A673 (cell line): ENCODE results near the gene DNAH10. TPM values are rescaled to one million over a fixed set of nuclear protein-coding genes. Genes with fewer than 3 reads are reported as not detected.

Experiments used
- BruUV-seq: library from RNA; stranded (reverse); fragments of 400-500 nt; replicated peaks from 2 replicates; lab custom pipeline; 2021; lab: Mats Ljungman, UMichigan
- CTCF ChIA-PET: fragments of 300-600 bp; sonication (Branson Sonifier 250); formaldehyde crosslinking; loops from one replicate; lab custom pipeline; 2022; ENCODE audit warnings: antibody characterized with exemption; lab: Charles Lee
- POLR2A ChIA-PET: fragments of 300-600 bp; sonication (Branson Sonifier 250); formaldehyde crosslinking; loops from one replicate; lab custom pipeline; 2022; ENCODE audit warnings: antibody characterized with exemption; ENCODE audit not compliant: low non-redundant PET; lab: Charles Lee
- DNase-seq: peaks from one replicate; pipeline ENCODE4 v3.0.0-alpha.2; 2015; ENCODE audit warnings: low spot score
- H3K27ac ChIP-seq: fragments of 200-600 bp; sonication (generic); 2 replicates; pipeline ENCODE4 v1.5.1; 2016; ENCODE audit warnings: mixed run types, low read depth, mild to moderate bottlenecking, mixed read lengths, antibody characterized with exemption, low read length; ENCODE audit not compliant: poor library complexity, severe bottlenecking
- H3K27me3 ChIP-seq: fragments of 200-600 bp; sonication (generic); replicated peaks from 2 replicates; pipeline ENCODE4 v1.6.1; 2017; ENCODE audit warnings: mixed run types, low read depth, mild to moderate bottlenecking, mixed read lengths, antibody characterized with exemption, low read length; ENCODE audit not compliant: insufficient read depth, poor library complexity
- H3K36me3 ChIP-seq: fragments of 200-600 bp; sonication (generic); 2 replicates; pipeline ENCODE4 v1.6.1; 2016; ENCODE audit warnings: mixed run types, mild to moderate bottlenecking, mixed read lengths, antibody characterized with exemption, low read length; ENCODE audit not compliant: insufficient read depth, poor library complexity, severe bottlenecking
- H3K4me1 ChIP-seq: fragments of 200-600 bp; sonication (generic); 2 replicates; pipeline ENCODE4 v1.6.1; 2017; ENCODE audit warnings: mixed run types, mild to moderate bottlenecking, mixed read lengths, antibody characterized with exemption, low read length; ENCODE audit not compliant: insufficient read depth, poor library complexity, severe bottlenecking
- H3K4me3 ChIP-seq: fragments of 200-600 bp; sonication (generic); 2 replicates; pipeline ENCODE4 v1.5.1; 2016; ENCODE audit warnings: low read depth, mixed run types, mild to moderate bottlenecking, mixed read lengths, low read length; ENCODE audit not compliant: poor library complexity, severe bottlenecking
- H3K9me3 ChIP-seq: fragments of 200-600 bp; sonication (generic); 2 replicates; pipeline ENCODE4 v1.6.1; 2016; ENCODE audit warnings: mixed run types, low read depth, mild to moderate bottlenecking, mixed read lengths, antibody characterized with exemption, low read length; ENCODE audit not compliant: poor library complexity, severe bottlenecking
- EZH2 ChIP-seq: fragments of 200-600 bp; sonication (generic); IDR thresholded peaks from 2 replicates; pipeline ENCODE4 v1.6.1; 2017; ENCODE audit warnings: borderline replicate concordance, low read depth, mild to moderate bottlenecking, mixed read lengths, antibody characterized with exemption, low read length; ENCODE audit not compliant: poor library complexity, severe bottlenecking
- intact Hi-C: fragments of 100-400 bp; cut with micrococcal nuclease; formaldehyde crosslinking; loops from one replicate; pipeline ENCODE4 v1.10.0; 2022; ENCODE audit not compliant: unreplicated experiment
- total RNA-seq: library from RNA; stranded (reverse); gene quantifications from 2 replicates; pipeline ENCODE4 v1.2.3, GENCODE V29; 2021
- TF ChIP-seq, protein P1 (sequence below): fragments of 300-800, 200-600 bp; sonication (generic); conservative IDR thresholded peaks from 2 replicates; pipeline ENCODE4 v1.5.1; 2017; ENCODE audit warnings: low read depth, mild to moderate bottlenecking, antibody characterized with exemption, low read length, moderate library complexity, mixed read lengths

DNAH10 gene
- total RNA-seq, 1 experiment from 2014 or later = 1.1 TPM

GRCh38 chr12:123859035-123859434, 96.9 kb downstream of the DNAH10 start:
- no peak for DNase-seq
- Histone ChIP-seq H3K27me3 (no peaks in the 10 kb centered on the region), H3K4me1 (no peaks in the 10 kb centered on the region), H3K36me3 (no peaks in the 10 kb centered on the region), H3K27ac (no peak overlapping the region), H3K9me3 (no peaks in the 10 kb centered on the region), H3K4me3 (no peak overlapping the region)
- TF ChIP-seq, protein P1, sequence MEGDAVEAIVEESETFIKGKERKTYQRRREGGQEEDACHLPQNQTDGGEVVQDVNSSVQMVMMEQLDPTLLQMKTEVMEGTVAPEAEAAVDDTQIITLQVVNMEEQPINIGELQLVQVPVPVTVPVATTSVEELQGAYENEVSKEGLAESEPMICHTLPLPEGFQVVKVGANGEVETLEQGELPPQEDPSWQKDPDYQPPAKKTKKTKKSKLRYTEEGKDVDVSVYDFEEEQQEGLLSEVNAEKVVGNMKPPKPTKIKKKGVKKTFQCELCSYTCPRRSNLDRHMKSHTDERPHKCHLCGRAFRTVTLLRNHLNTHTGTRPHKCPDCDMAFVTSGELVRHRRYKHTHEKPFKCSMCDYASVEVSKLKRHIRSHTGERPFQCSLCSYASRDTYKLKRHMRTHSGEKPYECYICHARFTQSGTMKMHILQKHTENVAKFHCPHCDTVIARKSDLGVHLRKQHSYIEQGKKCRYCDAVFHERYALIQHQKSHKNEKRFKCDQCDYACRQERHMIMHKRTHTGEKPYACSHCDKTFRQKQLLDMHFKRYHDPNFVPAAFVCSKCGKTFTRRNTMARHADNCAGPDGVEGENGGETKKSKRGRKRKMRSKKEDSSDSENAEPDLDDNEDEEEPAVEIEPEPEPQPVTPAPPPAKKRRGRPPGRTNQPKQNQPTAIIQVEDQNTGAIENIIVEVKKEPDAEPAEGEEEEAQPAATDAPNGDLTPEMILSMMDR = no peak
- TF ChIP-seq EZH2 = no peak
- intact Hi-C loops = no loop called here
- no TSS peak for BruUV-seq
- ChIA-PET POLR2A (no interaction called here), CTCF (no interaction called here)

DNA sequence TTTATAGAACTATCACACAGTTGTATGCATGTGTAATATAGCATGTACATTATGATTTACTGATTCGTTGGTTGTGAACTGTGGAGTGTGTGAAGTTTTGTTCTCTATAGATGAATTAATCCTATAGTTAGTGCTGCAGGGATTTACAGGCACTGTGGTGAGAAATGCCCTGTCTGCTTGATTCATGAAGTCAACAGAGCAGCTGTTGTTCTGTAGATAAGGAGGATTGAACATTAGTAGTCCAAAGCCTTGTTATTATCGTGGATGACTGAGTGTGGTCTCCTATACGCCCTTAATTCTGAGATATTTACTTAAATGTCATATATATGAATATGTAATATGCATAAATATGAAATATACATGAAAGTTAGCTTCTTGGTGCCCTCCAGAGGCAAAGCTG, 98.3 kb downstream of the DNAH10 start:
- no peaks in the 10 kb centered on the region for H3K4me1 ChIP-seq
- H3K27me3 ChIP-seq = no peaks in the 10 kb centered on the region
- intact Hi-C loops = no loop called here
- no TSS peak for BruUV-seq
- no peak overlapping the region for H3K27ac ChIP-seq
- H3K4me3 ChIP-seq = no peak overlapping the region
- ChIA-PET CTCF (no interaction called here), POLR2A (no interaction called here)
- DNase-seq = no peak
- TF ChIP-seq, protein P1 = no peak
- no peak for TF ChIP-seq EZH2
- H3K36me3 ChIP-seq = no peaks in the 10 kb centered on the region
- H3K9me3 ChIP-seq = no peaks in the 10 kb centered on the region

- intact Hi-C loops = no loop called here
- H3K36me3 ChIP-seq = no peaks in the 10 kb centered on the region
- POLR2A ChIA-PET = no interaction called here
- no peak for DNase-seq
- no peak overlapping the region for H3K4me3 ChIP-seq
- no TSS peak for BruUV-seq
- no peaks in the 10 kb centered on the region for H3K27me3 ChIP-seq
- H3K27ac ChIP-seq = no peak overlapping the region
- no peak for TF ChIP-seq EZH2
- TF ChIP-seq, protein P1 = no peak
- H3K9me3 ChIP-seq = no peaks in the 10 kb centered on the region
- CTCF ChIA-PET = interaction anchor here (0.5 kb wide), 1 partner anchor 380 kb away, joined by 4 read pairs; no protein-coding TSS in a partner anchor
- no peaks in the 10 kb centered on the region for H3K4me1 ChIP-seq
These were observed 99.3 kb downstream of the DNAH10 start for GRCh38 chr12:123861392-123861791.
